Neural progenitor cell (in vitro differentiated cells): Measurements from ENCODE around the gene PCSK1N. TPM values are rescaled to one million over a fixed set of nuclear protein-coding genes. Genes with fewer than 3 reads are reported as not detected.

Experiments
- DNase-seq: peaks from one replicate; pipeline ENCODE4 v3.0.0-alpha.2; 2016; ENCODE audit warnings: low spot score
- H2AFZ ChIP-seq: fragments of 200-600 bp; sonication (generic); replicated peaks from 2 replicates; pipeline ENCODE4 v1.6.1; 2016; ENCODE audit warnings: antibody characterized with exemption
- H3F3A ChIP-seq: fragments of 200-600 bp; sonication (generic); 2 replicates; pipeline ENCODE4 v1.6.1; 2016; ENCODE audit warnings: antibody characterized with exemption, low read depth
- H3K27ac ChIP-seq: fragments of 200-600 bp; sonication (generic); 2 replicates; pipeline ENCODE4 v1.5.1; 2016; ENCODE audit warnings: mild to moderate bottlenecking
- H3K27me3 ChIP-seq: fragments of 200-600 bp; sonication (generic); 2 replicates; pipeline ENCODE4 v1.6.1; 2016; ENCODE audit warnings: mild to moderate bottlenecking, moderate library complexity
- H3K36me3 ChIP-seq: fragments of 200-600 bp; sonication (generic); 2 replicates; pipeline ENCODE4 v1.5.1; 2016
- H3K4me1 ChIP-seq: fragments of 200-600 bp; sonication (generic); 2 replicates; pipeline ENCODE4 v1.6.1; 2016; ENCODE audit warnings: mixed run types
- H3K4me2 ChIP-seq: fragments of 200-600 bp; sonication (generic); 2 replicates; pipeline ENCODE4 v1.6.1; 2016
- H3K4me3 ChIP-seq: fragments of 200-600 bp; sonication (generic); 2 replicates; pipeline ENCODE4 v1.5.1; 2016
- H3K79me2 ChIP-seq: fragments of 200-600 bp; sonication (generic); 2 replicates; pipeline ENCODE4 v1.6.1; 2016; ENCODE audit warnings: low read depth
- H3K9ac ChIP-seq: fragments of 200-600 bp; sonication (generic); 2 replicates; pipeline ENCODE4 v1.6.1; 2016
- H3K9me3 ChIP-seq: fragments of 200-600 bp; sonication (generic); 2 replicates; pipeline ENCODE4 v1.5.1; 2016; ENCODE audit warnings: low read depth
- H4K20me1 ChIP-seq: fragments of 200-600 bp; sonication (generic); 2 replicates; pipeline ENCODE4 v1.6.1; 2016; ENCODE audit warnings: low read depth
- H3K27ac Mint-ChIP-seq: 3 replicates; pipeline ENCODE4 v1.8.0; 2021; ENCODE audit warnings: mixed read lengths
- H3K27me3 Mint-ChIP-seq: 2 replicates; pipeline ENCODE4 v1.8.0; 2022; ENCODE audit warnings: low read depth, mild to moderate bottlenecking, inconsistent platforms, moderate library complexity, mixed read lengths; ENCODE audit not compliant: insufficient read depth
- H3K36me3 Mint-ChIP-seq: 3 replicates; pipeline ENCODE4 v1.8.0; 2021; ENCODE audit warnings: mixed read lengths
- H3K4me1 Mint-ChIP-seq: 3 replicates; pipeline ENCODE4 v1.8.0; 2021; ENCODE audit warnings: mixed read lengths
- H3K4me3 Mint-ChIP-seq: 3 replicates; pipeline ENCODE4 v1.8.0; 2021; ENCODE audit warnings: mild to moderate bottlenecking, moderate library complexity, mixed read lengths
- H3K9me3 Mint-ChIP-seq: 3 replicates; pipeline ENCODE4 v1.8.0; 2020; ENCODE audit warnings: mixed read lengths
- EZH2 ChIP-seq: fragments of 200-600 bp; sonication (generic); IDR thresholded peaks from 2 replicates; pipeline ENCODE4 v1.6.1; 2017; ENCODE audit warnings: antibody characterized with exemption, mild to moderate bottlenecking, moderate library complexity
- EZH2phosphoT487 ChIP-seq: fragments of 200-600 bp; sonication (generic); IDR thresholded peaks from 2 replicates; pipeline ENCODE4 v1.6.1; 2017; ENCODE audit warnings: antibody characterized with exemption
- total RNA-seq: library from RNA; depleted of rRNA; stranded (reverse); fragments of >200 nt; gene quantifications from 2 replicates; pipeline ENCODE4 v1.2.3, GENCODE V29; 2015; ENCODE audit warnings: low replicate concordance
- TF ChIP-seq, protein P1 (sequence below): fragments of 200-600 bp; sonication (generic); IDR thresholded peaks from 2 replicates; pipeline ENCODE4 v1.5.1; 2017; ENCODE audit warnings: antibody characterized with exemption, mild to moderate bottlenecking

The PCSK1N gene
- total RNA-seq, 1 donor from 2014 or later = not detected

DNA sequence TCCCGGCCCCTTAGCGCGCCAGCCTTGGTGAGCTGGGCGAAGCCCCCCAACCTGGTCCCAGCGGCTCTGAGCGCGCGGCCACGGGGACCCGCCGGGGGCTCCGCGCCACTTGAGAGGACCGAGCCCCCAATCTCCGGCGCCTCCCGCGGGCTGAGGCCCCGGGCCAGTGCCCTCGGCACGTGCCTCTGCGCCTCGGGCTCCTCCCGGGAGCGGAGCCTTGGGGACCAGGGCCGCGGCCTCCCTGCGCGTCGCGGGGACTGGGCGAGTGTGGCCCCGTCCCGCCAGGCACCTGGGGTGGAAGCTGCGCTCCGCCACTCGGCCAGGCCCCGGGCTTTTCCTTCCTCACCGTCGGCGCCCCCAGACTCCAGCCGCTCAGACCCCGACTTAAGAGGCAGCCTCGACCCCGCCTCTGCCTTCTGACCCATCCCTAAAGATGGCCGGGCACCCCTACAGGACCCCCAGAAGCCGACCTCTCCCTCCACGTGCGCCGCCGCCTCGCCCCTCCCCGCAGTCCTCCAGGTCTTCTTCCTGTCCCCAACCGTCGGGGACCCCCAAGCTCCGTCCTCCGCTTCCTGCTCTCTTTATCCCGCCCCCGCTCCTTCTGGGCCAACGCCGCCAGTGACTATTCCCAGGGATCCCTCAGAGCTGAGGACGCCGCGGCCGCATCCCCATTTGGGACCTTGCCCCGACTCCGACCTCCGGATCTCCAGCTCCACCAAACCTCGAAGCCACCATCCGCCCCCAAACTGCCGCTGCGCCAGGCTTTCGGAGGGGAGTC is 8.3 kb downstream of the PCSK1N start:
- peaks cover 12% of the 10 kb centered on the region for H3K27me3 Mint-ChIP-seq
- Histone ChIP-seq H3K4me1 (no peaks in the 10 kb centered on the region), H3K4me3 (no peak overlapping the region), H2AFZ (no peak overlapping the region), H3K9me3 (no peaks in the 10 kb centered on the region), H3K27me3 (peaks cover 32% of the 10 kb centered on the region), H3K36me3 (no peaks in the 10 kb centered on the region), H3K9ac (no peak overlapping the region), H4K20me1 (no peaks in the 10 kb centered on the region), H3K79me2 (no peaks in the 10 kb centered on the region), H3K4me2 (no peak overlapping the region), H3K27ac (no peak overlapping the region), H3F3A (no peaks in the 10 kb centered on the region)
- H3K4me3 Mint-ChIP-seq = no peak overlapping the region
- H3K9me3 Mint-ChIP-seq = peaks cover 29% of the 10 kb centered on the region
- peaks cover 14% of the 10 kb centered on the region for H3K36me3 Mint-ChIP-seq
- TF ChIP-seq EZH2phosphoT487 (no peak), EZH2 (no peak)
- TF ChIP-seq, protein P1, sequence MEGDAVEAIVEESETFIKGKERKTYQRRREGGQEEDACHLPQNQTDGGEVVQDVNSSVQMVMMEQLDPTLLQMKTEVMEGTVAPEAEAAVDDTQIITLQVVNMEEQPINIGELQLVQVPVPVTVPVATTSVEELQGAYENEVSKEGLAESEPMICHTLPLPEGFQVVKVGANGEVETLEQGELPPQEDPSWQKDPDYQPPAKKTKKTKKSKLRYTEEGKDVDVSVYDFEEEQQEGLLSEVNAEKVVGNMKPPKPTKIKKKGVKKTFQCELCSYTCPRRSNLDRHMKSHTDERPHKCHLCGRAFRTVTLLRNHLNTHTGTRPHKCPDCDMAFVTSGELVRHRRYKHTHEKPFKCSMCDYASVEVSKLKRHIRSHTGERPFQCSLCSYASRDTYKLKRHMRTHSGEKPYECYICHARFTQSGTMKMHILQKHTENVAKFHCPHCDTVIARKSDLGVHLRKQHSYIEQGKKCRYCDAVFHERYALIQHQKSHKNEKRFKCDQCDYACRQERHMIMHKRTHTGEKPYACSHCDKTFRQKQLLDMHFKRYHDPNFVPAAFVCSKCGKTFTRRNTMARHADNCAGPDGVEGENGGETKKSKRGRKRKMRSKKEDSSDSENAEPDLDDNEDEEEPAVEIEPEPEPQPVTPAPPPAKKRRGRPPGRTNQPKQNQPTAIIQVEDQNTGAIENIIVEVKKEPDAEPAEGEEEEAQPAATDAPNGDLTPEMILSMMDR = no peak
- no peak overlapping the region for H3K27ac Mint-ChIP-seq
- no peak for DNase-seq
- H3K4me1 Mint-ChIP-seq = no peaks in the 10 kb centered on the region

DNA sequence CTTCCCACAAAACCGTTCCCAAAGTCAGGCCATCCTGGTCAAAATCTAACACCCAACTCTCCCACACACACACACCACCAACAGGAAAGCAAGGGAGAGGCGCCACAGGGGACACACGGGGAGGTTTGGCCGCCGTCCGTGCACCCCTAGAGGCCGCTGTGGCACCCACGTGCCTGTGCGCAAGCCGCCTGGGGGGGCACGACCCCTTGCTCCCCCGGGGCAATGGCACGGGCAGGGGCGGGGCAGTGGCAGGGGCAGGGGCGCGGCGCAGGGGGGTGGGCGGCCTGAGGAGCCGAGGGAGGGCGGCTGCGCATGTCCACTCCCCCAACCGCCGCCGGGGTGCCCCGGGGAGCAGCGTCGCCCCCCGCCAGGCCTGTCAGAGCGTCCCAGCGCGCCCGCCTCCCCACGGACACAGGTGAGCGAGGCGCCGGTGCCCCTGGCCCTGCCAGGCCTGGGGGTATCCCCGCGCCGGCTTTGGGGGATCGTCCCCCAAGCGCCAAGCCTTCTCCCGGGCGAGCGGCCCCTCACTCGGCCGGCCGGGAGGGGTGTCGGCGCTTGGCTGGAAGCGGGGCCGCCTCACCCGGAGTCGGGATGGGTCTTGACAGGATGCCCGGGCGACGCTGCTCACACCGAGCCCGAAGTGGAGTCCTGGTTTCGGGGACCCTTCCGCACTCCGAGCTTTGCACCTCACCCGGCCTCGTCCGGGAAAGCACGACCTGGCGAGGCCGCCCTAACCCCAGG is 9.1 kb downstream of the PCSK1N start, which contains the start of gene ERAS:
Gene ERAS, plus strand, starts transcription at position 379 of the 741 bp plus-strand sequence. CDS start 2,611 bp downstream, outside the sequence.
- H4K20me1 ChIP-seq = no peaks in the 10 kb centered on the region
- no peak within 1 kb of the TSS for H3K4me3 ChIP-seq
- H3K4me3 Mint-ChIP-seq = no peak within 1 kb of the TSS
- no peak within 1 kb of the TSS for H3K4me2 ChIP-seq
- H3K4me1 ChIP-seq = no peaks in the 10 kb centered on the region
- no peaks in the 10 kb centered on the region for H3K79me2 ChIP-seq
- DNase-seq = no peak
- no peak within 1 kb of the TSS for H2AFZ ChIP-seq
- H3K27me3 ChIP-seq = peaks cover 24% of the 10 kb centered on the region
- H3K4me1 Mint-ChIP-seq = no peaks in the 10 kb centered on the region
- no peaks in the 10 kb centered on the region for H3F3A ChIP-seq
- no peaks in the 10 kb centered on the region for H3K9me3 ChIP-seq
- H3K27ac Mint-ChIP-seq = no peak within 1 kb of the TSS
- peaks cover 14% of the 10 kb centered on the region for H3K36me3 Mint-ChIP-seq
- no peak within 1 kb of the TSS for H3K9ac ChIP-seq
- TF ChIP-seq EZH2 (no peak), EZH2phosphoT487 (no peak)
- TF ChIP-seq, protein P1 = no peak
- H3K9me3 Mint-ChIP-seq = peaks cover 31% of the 10 kb centered on the region
- peaks cover 12% of the 10 kb centered on the region for H3K27me3 Mint-ChIP-seq
- H3K36me3 ChIP-seq = no peaks in the 10 kb centered on the region
- no peak within 1 kb of the TSS for H3K27ac ChIP-seq

DNA sequence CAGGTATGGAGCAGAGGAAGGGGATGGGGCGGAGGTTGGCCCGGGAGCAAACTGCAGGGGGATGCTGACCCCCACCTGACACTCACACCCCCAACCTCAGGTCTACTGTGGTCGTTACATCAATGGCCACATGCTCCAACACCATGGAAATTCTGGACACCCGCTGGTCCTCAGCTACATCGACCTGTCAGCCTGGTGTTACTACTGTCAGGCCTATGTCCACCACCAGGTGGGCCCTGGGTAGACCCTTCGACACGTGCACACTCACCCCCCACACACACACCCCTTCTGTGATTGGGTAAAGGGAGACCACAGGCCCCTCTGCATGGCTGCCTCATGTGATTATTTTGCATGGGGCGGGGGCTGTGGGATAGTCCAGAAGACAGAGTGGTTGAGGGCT is 11.3 kb downstream of the PCSK1N start:
- Histone ChIP-seq H3K27ac (no peak overlapping the region), H3K27me3 (peaks cover 2% of the 10 kb centered on the region), H3K79me2 (no peaks in the 10 kb centered on the region), H4K20me1 (no peaks in the 10 kb centered on the region), H3F3A (no peaks in the 10 kb centered on the region), H3K4me2 (no peak overlapping the region), H2AFZ (no peak overlapping the region), H3K9me3 (no peaks in the 10 kb centered on the region), H3K36me3 (no peaks in the 10 kb centered on the region), H3K9ac (no peak overlapping the region), H3K4me1 (no peaks in the 10 kb centered on the region), H3K4me3 (no peak overlapping the region)
- H3K4me3 Mint-ChIP-seq = no peak overlapping the region
- no peak for DNase-seq
- peaks cover 11% of the 10 kb centered on the region for H3K27me3 Mint-ChIP-seq
- peaks cover 25% of the 10 kb centered on the region for H3K9me3 Mint-ChIP-seq
- no peak overlapping the region for H3K27ac Mint-ChIP-seq
- H3K36me3 Mint-ChIP-seq = peaks cover 14% of the 10 kb centered on the region
- TF ChIP-seq, protein P1 = no peak
- TF ChIP-seq EZH2phosphoT487 = no peak
- no peak for TF ChIP-seq EZH2
- no peaks in the 10 kb centered on the region for H3K4me1 Mint-ChIP-seq
